ENCODE results near the gene TMPRSS6. TPM values are rescaled to one million over a fixed set of nuclear protein-coding genes. Genes with fewer than 3 reads are reported as not detected.
A peak's percentile ranks its signal among the peaks of the same experiment; 100 is the strongest.

Gene TMPRSS6
- total RNA-seq, 2 experiments from 2014 or later = 11.3 to 12.4 TPM

- POLR2A ChIA-PET = interaction anchor here (1.0 to 1.6 kb wide), 3 partner anchors 13 to 124 kb away, joined by 3 to 7 read pairs (median 5); partner anchors contain the start of gene IL2RB
- H3K4me1 Mint-ChIP-seq (ENCODE audit: low read depth) = peaks cover 14% of the 10 kb centered on the region
- ATAC-seq = no peak
- H3K27ac Mint-ChIP-seq = no peak overlapping the region
- no peak for DNase-seq
- intact Hi-C loops (cut with micrococcal nuclease) = no loop called here
- H3K27me3 Mint-ChIP-seq = no peaks in the 10 kb centered on the region
- no peak for TF ChIP-seq CTCF (IDR thresholded peaks at IDR 0.05)
- peaks cover 7% of the 10 kb centered on the region for H3K36me3 Mint-ChIP-seq (ENCODE audit: low read depth)
- CTCF ChIA-PET = interaction anchor here (1.2 kb wide), 1 partner anchor 8 kb away, joined by 3 read pairs; no protein-coding TSS in a partner anchor
- H3K4me3 Mint-ChIP-seq = peak overlapping the region; percentile 79
- H3K9me3 Mint-ChIP-seq = no peaks in the 10 kb centered on the region
These were observed 56.0 kb downstream of the TMPRSS6 start for GRCh38 chr22:37053310-37054055.

GRCh38 chr22:37052386-37053309 is 56.9 kb downstream of the TMPRSS6 start:
- POLR2A ChIA-PET = interaction anchor here (0.8 to 1.6 kb wide), 10 partner anchors 8 to 125 kb away, joined by 3 to 7 read pairs (median 3); partner anchors contain the start of gene IL2RB
- intact Hi-C loops (cut with micrococcal nuclease) = no loop called here
- TF ChIP-seq CTCF (IDR thresholded peaks at IDR 0.05) = no peak
- peaks cover 14% of the 10 kb centered on the region for H3K4me1 Mint-ChIP-seq (ENCODE audit: low read depth)
- H3K27me3 Mint-ChIP-seq = no peaks in the 10 kb centered on the region
- no peak for DNase-seq
- CTCF ChIA-PET = interaction anchor here (1.1 to 3.8 kb wide), 3 partner anchors 7 to 147 kb away, joined by 3 to 18 read pairs (median 3); no protein-coding TSS in a partner anchor
- peak overlapping the region; percentile 79 for H3K4me3 Mint-ChIP-seq
- no peaks in the 10 kb centered on the region for H3K9me3 Mint-ChIP-seq
- H3K36me3 Mint-ChIP-seq (ENCODE audit: low read depth) = peaks cover 5% of the 10 kb centered on the region
- ATAC-seq = no peak
- H3K27ac Mint-ChIP-seq = peak overlapping the region; percentile 31

DNA sequence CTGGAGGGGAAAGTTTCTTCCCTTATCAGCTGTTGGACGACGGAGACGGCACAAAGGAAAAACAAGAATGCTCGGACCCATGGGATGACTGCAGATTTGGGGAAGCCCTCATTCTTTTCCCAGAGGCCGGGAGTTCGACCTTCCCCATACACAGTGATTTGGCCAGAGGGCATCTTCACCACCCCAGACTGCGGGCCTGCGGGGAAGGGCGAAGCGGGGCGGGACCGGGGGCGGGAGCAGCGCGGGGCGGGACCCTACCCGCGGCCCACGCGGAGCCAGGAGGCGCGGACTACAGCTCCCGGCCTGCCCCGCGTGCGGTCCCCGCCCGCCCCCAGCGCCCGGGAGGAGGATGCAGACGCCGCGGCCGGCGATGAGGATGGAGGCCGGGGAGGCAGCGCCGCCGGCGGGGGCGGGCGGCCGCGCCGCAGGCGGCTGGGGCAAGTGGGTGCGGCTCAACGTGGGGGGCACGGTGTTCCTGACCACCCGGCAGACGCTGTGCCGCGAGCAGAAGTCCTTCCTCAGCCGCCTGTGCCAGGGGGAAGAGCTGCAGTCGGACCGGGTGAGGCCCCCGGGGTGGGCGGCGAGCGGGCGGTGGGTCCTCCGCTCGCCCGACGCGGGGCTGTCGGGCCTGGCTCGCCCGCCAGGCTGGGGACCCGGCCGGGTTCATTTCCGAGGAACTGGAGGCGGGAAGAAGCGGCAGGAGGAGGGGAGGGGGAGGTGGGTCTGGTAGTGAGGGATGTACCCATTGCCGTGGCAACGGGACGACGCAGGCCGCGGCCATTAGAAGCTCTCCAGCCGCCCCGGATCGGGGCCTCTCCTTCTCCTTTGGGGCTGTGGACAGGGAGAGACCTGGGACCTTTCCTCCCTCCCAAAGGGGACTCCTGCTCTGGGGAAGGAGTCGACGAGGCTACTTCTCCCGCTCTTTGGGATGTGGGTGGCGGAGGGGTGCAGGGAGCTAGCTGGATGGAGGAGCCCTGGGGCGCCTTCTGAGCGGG is 57.8 kb downstream of the TMPRSS6 start, which contains the start of gene KCTD17:
KCTD17 (plus strand) TSS at position 352 of the 995 bp plus-strand sequence; CDS start at position 371, 19 bp downstream.
- Mint-ChIP-seq H3K4me1 (ENCODE audit: low read depth) (peaks cover 14% of the 10 kb centered on the region), H3K36me3 (ENCODE audit: low read depth) (peaks cover 4% of the 10 kb centered on the region), H3K4me3 (peak within 1 kb of the TSS; percentile 79), H3K9me3 (no peaks in the 10 kb centered on the region), H3K27me3 (no peaks in the 10 kb centered on the region), H3K27ac (peak within 1 kb of the TSS; percentile 38)
- ChIA-PET CTCF (interaction anchor here (1.0 to 3.8 kb wide), 4 partner anchors 9 to 148 kb away, joined by 3 to 18 read pairs (median 4); no protein-coding TSS in a partner anchor), POLR2A (interaction anchor here (0.8 to 1.4 kb wide), 9 partner anchors 9 to 126 kb away, joined by 3 to 4 read pairs (median 3); no protein-coding TSS in a partner anchor)
- no peak for TF ChIP-seq CTCF (IDR thresholded peaks at IDR 0.05)
- DNase-seq (peak; percentile 84), ATAC-seq (peak; percentile 99)
- intact Hi-C loops (cut with micrococcal nuclease) = no loop called here

DNA sequence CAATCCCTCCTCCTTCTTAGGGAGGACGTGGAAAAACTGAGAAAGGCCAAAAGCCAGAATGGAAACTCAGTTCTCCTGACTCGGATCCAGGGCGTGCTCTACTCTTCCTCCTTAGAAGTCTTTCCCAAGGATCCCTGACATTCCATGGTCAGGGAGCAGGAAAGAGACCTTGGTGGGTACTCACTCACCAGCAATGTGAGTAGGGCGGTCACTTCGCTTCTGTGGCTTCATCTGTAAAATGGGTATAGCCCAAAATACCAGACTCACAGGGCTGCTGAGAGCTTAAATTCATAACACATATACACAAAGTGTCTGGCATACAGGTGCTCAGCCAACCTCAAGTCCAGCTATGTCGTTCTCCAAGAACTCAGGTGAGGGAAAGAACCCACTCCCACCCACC is 58.6 kb downstream of the TMPRSS6 start:
- Mint-ChIP-seq H3K27ac (no peak overlapping the region), H3K4me1 (ENCODE audit: low read depth) (peaks cover 17% of the 10 kb centered on the region), H3K36me3 (ENCODE audit: low read depth) (no peaks in the 10 kb centered on the region), H3K4me3 (peak overlapping the region; percentile 79), H3K9me3 (no peaks in the 10 kb centered on the region), H3K27me3 (no peaks in the 10 kb centered on the region)
- POLR2A ChIA-PET = interaction anchor here (0.8 kb wide), 1 partner anchor 13 kb away, joined by 3 read pairs; no protein-coding TSS in a partner anchor
- DNase-seq = no peak
- CTCF ChIA-PET = interaction anchor here (1.0 to 3.8 kb wide), 3 partner anchors 10 to 149 kb away, joined by 3 to 18 read pairs (median 4); no protein-coding TSS in a partner anchor
- ATAC-seq = no peak
- intact Hi-C loops (cut with micrococcal nuclease) = no loop called here
- no peak for TF ChIP-seq CTCF (IDR thresholded peaks at IDR 0.05)
